GM19238 (cell line): ENCODE data around the gene MACF1.

Experiments used
- DNase-seq: peaks from one replicate; pipeline ENCODE4 v3.0.0; 2011; ENCODE audit warnings: low spot score; ENCODE audit not compliant: insufficient read length

Gene MACF1

DNA sequence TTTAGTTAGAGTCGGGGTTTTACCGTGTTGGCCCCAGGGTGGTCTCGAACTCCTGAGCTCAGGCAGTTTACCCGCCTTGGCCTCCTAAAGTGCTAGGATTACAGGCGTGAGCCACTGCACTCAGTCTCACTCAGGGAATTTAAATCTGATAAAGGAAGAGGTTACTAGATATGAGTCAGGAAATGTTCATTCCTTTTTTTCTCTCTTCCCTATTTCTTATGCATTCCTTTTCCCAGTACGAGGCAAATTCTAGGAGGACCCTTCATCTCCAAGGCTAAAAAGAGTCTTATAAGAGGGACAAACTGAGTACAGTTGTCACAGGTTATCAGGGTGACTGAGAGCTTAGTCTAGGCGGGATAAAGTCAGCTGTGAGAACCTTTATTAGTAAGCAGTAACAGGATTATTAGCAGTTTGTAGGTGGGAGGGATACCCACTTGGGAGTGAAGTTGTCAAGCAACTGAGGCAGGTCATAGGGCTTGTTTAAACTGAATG is 9.1 kb downstream of the MACF1 start:
- DNase-seq, result no peak

DNA sequence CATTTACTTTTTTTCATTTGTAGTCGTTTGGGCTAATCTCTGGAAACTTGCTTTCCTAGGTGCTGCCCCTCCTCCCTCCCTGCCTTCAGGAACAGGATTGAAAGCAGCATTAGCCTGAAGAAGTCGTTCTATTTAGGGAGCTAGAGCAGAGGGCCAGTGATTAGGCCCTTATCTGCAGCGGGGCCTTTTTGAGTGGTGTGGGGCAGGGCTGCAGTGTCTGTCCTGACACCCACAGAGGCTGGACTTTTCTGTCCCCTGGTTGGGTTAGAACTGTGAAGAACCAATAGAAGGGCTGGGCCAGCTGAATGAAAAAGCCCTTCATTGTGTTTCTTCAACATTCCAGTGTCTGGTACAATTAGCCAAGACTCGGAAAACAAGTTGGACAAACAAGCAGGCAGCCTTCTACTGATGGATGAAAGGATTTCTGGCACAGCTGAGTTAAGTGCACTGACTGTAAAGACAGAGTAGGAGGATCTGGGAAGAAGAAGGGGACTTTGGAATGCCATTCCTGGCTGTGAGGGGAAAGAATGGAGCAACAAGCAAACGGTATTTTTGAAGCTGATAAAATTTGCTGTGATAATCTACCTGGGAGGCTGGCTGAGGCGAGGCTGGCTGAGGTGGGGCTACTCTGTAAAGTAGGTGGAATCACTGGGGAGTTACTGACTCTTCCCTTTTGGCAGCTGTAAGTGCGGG is 9.7 kb downstream of the MACF1 start:
- no peak for DNase-seq

DNA sequence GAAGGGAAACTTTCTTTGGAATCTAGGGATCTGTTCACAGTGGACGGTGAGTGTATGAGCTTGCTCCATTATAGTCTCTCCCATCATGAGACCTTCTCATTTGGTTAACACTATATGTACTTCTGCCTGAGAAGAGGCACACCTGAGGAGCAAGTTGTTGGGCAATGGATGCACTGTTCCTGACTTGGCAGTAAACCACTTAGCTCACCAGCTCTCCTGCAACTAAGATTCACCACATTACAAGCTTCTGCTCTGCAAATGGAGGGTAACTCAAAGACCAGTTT is 10.2 kb downstream of the MACF1 start:
- DNase-seq, result no peak

- peak; percentile 58 for DNase-seq
These were observed 10.7 kb downstream of the MACF1 start for GRCh38 chr1:39214998-39215873.

GRCh38 chr1:39216771-39217170 is 12.3 kb downstream of the MACF1 start:
- DNase-seq, result no peak

DNA sequence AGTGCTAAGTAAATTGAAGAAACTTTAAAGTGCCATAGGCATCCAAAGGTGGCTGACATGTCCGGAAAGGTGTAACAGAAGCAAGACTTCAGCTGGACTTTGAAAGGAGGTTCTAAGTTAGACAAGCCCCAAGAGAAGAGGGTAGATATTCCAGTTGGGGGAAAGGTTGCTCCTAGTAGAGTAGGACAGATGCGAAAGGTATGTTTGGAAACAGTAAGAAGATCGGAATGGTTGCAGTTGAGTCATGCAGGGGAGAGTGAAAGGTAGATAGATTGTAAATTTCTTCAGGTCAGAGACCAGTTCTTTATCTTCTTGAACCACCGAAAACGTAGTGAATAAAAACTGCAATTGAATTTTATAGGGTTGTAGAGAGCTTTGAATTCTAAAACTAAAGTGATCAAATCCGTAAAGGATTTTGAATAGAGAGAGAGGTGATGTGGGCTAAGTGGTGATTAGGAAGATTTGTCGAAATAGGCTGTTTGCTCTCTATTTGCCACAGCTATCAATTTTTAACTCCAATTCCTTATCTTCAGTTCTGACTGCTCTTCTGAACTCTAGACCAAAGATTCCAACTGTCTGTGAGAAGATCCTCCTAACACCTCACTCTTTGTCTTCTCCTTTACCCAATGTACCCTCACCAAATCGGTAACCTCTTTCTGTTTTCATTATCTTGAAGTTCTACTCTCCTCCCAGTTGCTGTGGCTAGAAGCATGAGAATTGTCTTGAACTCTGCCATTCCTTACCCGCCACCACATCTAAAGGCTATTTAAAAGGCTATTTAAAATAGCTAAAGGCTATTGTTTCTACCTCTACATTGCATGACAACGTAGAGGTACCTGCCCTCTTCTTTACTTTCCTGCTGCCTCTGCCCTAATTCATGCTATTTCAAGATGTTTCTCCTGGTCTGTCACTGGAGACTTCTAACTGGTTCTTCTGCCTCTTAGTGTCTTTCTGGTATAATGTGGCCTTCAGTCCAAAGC is 16.7 kb downstream of the MACF1 start:
- DNase-seq, result no peak

DNA sequence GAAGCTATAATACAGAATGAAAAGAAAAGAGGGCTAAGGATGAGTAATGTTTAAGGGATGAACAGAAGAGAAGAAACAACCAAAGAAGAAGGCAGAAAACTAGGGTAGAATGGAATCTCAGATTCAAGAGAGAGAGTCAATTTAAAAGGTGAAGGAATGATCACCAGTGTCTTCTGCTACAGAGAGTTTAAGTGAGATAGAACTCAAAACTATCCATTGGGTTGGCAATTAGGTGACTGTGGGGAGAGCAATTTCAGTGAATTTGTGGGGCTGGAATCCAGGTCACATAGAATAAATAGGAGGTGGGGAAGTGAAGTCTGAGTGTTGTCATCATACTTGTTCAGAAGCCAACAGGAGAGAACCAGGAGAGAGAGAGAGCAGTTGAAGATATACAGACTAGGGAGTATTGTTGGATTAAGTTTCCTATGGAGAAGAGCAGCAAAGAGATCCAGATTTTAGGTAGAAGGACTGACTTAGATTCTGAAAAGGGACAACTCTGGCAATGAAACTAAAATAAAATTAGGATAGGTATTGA is 19.9 kb downstream of the MACF1 start:
- no peak for DNase-seq

DNA sequence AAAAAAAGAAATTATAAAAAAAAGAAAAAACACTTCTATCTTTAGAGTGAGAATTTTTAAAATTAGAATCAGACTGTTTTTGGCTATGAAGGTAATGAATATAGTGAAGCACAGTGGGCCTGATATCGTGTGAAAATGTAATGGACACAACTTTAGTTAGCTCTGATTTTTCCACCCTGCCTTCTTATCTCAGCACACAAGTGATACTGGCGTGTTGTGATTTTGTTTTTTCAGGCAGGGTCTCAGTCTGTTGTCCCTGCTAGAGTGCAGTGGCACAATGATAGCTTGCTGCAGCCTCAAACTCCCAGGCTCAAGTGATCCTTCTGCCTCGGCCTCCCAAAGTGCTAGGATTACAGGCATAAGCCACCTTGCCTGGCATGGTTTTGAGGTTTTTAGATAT is 22.3 kb downstream of the MACF1 start:
- no peak for DNase-seq

DNA sequence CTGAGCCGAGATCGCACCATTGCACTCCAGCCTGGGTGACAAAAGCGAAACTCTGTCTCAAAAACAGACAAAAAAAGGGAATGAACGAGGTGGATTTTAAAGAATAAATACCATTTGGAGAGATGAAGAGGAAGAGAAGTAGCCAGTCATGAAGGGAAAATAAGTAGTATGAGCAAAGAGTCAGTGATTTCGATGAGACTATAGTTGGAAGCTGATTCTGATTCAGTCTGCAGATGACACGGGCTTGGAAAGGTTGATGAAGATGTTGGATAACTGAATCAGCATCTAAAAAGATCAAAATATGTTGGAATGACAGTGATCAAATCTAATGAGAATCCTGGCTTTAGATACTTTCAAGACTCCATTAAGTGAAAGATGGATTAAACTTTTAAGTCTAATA is 23.8 kb downstream of the MACF1 start:
- no peak for DNase-seq

DNA sequence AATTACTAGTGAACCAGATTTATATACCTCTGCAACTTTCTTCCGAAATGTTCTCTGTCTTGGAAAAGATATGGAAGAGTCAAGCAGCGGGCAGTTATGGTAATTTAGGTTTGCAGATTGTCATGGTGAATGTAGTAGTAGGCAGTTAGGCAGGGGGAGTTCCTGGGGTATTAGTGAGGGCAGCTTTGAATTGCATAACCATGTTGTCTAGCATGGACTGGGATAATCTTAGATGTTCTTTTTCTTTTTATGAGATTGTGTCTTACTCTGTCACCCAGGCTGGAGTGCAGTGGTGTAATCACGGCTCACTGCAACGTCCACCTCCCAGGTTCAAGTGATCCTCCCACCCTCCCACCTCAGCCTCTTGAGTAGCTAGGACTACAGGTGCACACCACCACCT is 25.0 kb downstream of the MACF1 start:
- DNase-seq, result no peak

- DNase-seq, result peak; percentile 21
These were observed 26.0 kb downstream of the MACF1 start for GRCh38 chr1:39230261-39231190.

- no peak for DNase-seq
These were observed 32.5 kb downstream of the MACF1 start for GRCh38 chr1:39236971-39237370.

- no peak for DNase-seq
These were observed 34.0 kb downstream of the MACF1 start for GRCh38 chr1:39238476-39238875.

DNA sequence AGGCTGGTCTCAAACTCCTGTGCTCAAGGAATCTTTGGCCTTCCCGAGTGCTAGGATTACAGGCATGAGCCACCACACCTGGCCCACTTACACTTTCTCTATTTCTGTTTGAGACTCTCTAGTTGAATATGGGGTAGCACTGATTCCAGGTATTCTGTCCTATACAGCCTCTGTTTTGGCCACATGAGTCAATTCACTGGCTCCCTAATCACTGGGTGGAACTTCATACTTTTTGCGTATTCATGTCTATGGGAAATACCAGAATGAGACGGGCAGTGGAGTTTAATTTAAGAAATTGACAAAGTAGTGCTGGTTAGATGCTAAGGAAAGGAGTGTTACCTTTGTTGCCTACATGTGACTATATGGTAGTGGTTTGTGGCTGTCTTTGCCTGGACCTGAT is 35.5 kb downstream of the MACF1 start:
- DNase-seq, result no peak

DNA sequence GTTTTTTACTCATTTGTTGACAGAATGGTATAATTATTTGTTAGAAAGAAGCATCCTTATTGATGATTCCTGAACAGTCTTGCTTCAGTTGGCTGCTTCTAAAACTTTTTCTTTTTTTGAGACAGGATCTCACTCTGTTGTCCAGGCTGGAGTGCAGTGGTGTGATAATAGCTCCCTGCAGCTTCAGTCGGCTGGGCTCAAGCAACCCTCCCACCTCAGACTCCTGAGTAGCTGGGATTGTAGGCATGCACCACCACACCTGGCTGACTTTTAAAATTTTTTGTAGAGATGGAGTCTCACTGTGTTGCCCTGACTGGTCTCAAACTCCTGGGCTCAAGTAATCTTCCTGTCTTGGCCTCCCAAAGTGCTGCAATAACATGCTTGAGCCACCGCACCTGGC is 38.8 kb downstream of the MACF1 start:
- DNase-seq, result no peak

- no peak for DNase-seq
These were observed 46.2 kb downstream of the MACF1 start for GRCh38 chr1:39250460-39251240.

DNA sequence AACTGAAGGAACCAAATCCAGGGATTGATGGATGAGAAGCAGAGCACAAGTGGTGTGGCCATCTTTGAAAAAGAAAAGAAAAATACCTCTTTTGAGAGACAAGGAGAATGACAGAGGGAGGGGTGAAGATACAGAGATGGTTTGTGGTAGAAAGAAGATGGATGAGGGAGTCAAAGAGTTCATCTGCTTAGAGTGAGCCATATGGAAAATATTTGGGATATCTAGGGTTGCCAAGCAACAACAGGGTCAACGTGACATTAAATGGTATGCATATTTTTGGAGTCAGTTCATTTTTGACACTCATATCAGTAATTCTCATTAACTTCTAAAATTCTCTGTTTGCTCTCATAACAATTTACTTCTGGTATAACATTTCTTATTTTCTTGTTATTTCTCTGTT is 50.7 kb downstream of the MACF1 start:
- no peak for DNase-seq

- peak; percentile 56 for DNase-seq
These were observed 53.8 kb downstream of the MACF1 start for GRCh38 chr1:39258146-39258924.

GRCh38 chr1:39258925-39259244 is 54.4 kb downstream of the MACF1 start:
- no peak for DNase-seq
